Islet of Langerhans (tissue), 1 donor: ENCODE results near the gene SRPK3.
"Not testable (repeated sequence)": the region's sequence is repeated elsewhere in the genome, so short reads cannot be mapped to it uniquely, and the experiment has no call there.

ENCODE experiments used
- FAIRE-seq: peaks from one replicate; lab custom pipeline; 2011; peaks lifted over from hg19 to GRCh38; lab: Jason Lieb, UNC

The SRPK3 gene

GRCh38 chrX:153780678-153781427, at the start of gene SRPK3:
SRPK3 (plus strand) TSS chrX:153781041; CDS start chrX:153781087, 46 bp downstream.
- no peak for FAIRE-seq

- no peak for FAIRE-seq
Observed at GRCh38 chrX:153731117-153731844, 49.6 kb upstream of the SRPK3 start.

- no peak for FAIRE-seq
Observed at GRCh38 chrX:153731845-153732215, 49.0 kb upstream of the SRPK3 start.

GRCh38 chrX:153732401-153732800, 48.4 kb upstream of the SRPK3 start:
- no peak for FAIRE-seq

GRCh38 chrX:153733651-153734240, 47.1 kb upstream of the SRPK3 start:
- FAIRE-seq: no peak

GRCh38 chrX:153734871-153735270, 46.0 kb upstream of the SRPK3 start:
- no peak for FAIRE-seq

GRCh38 chrX:153735274-153735673, 45.6 kb upstream of the SRPK3 start:
- no peak for FAIRE-seq

- FAIRE-seq: no peak
Observed at GRCh38 chrX:153736071-153736820, 44.6 kb upstream of the SRPK3 start.

GRCh38 chrX:153736871-153737441, 43.9 kb upstream of the SRPK3 start:
- no peak for FAIRE-seq

- FAIRE-seq: no peak
Observed at GRCh38 chrX:153738056-153738605, 42.7 kb upstream of the SRPK3 start.

- FAIRE-seq: no peak
Observed at GRCh38 chrX:153739754-153740486, 40.9 kb upstream of the SRPK3 start.

GRCh38 chrX:153740631-153741222, 40.1 kb upstream of the SRPK3 start:
- FAIRE-seq: no peak

GRCh38 chrX:153741446-153741845, 39.4 kb upstream of the SRPK3 start:
- no peak for FAIRE-seq

GRCh38 chrX:153742111-153742510, 38.7 kb upstream of the SRPK3 start:
- not testable (repeated sequence) for FAIRE-seq

- not testable (repeated sequence) for FAIRE-seq
Observed at GRCh38 chrX:153742796-153743467, 37.9 kb upstream of the SRPK3 start.

- FAIRE-seq: not testable (repeated sequence)
Observed at GRCh38 chrX:153743468-153744209, 37.2 kb upstream of the SRPK3 start.

- no peak for FAIRE-seq
Observed at GRCh38 chrX:153744210-153745066, 36.4 kb upstream of the SRPK3 start.

GRCh38 chrX:153745067-153745433, 35.8 kb upstream of the SRPK3 start:
- not testable (repeated sequence) for FAIRE-seq

GRCh38 chrX:153746359-153746758, 34.5 kb upstream of the SRPK3 start:
- FAIRE-seq: no peak
